SK-N-SH treated with all-trans-retinoic acid at 6 μM for 48 hours (cell line): Measurements from ENCODE around the gene SLC47A2.

Experiments used
- ATAC-seq: fragments of 200-7000 bp; cut with Tn5 transposase; 3 replicates; pipeline ENCODE4 v1.9.1; 2020; ENCODE audit warnings: mild to moderate bottlenecking, moderate library complexity
- ARNTL ChIP-seq: fragments of 450-650 bp; formaldehyde crosslinking; IDR thresholded peaks from 2 replicates; pipeline ENCODE4 v1.5.0; 2020; ENCODE audit warnings: low read depth, mild to moderate bottlenecking, moderate library complexity, borderline replicate concordance
- BACH2 ChIP-seq: fragments of 250-450 bp; sonication (Bioruptor Pico); IDR thresholded peaks from 2 replicates; pipeline ENCODE4 v1.9.0; 2021; ENCODE audit warnings: mild to moderate bottlenecking, borderline replicate concordance
- CSDC2 ChIP-seq: fragments of 250-450 bp; sonication (Bioruptor Pico); IDR thresholded peaks from 2 replicates; pipeline ENCODE4 v1.5.0; 2020; ENCODE audit warnings: mild to moderate bottlenecking, moderate library complexity
- OSR1 ChIP-seq: fragments of 250-450 bp; sonication (Bioruptor Pico); IDR thresholded peaks from 2 replicates; pipeline ENCODE4 v1.8.0; 2022; ENCODE audit warnings: moderate library complexity, mild to moderate bottlenecking, inconsistent platforms
- POU6F1 ChIP-seq: fragments of 250-450 bp; sonication (Bioruptor Pico); IDR thresholded peaks from 2 replicates; pipeline ENCODE4 v1.8.0; 2021; ENCODE audit warnings: low read depth, mild to moderate bottlenecking, moderate library complexity, borderline replicate concordance
- PPARA ChIP-seq: fragments of 250-450 bp; sonication (Bioruptor Pico); IDR thresholded peaks from 2 replicates; pipeline ENCODE4 v1.5.0; 2020; ENCODE audit warnings: mild to moderate bottlenecking, borderline replicate concordance
- RARB ChIP-seq: fragments of 250-450 bp; sonication (Bioruptor Pico); IDR thresholded peaks from 2 replicates; pipeline ENCODE4 v1.8.0; 2021; ENCODE audit warnings: mild to moderate bottlenecking, moderate library complexity
- SNAI2 ChIP-seq: fragments of 250-450 bp; sonication (Bioruptor Pico); IDR thresholded peaks from 2 replicates; pipeline ENCODE4 v1.5.0; 2020; ENCODE audit warnings: mild to moderate bottlenecking, moderate library complexity
- TCF4 ChIP-seq: fragments of 250-450 bp; sonication (Bioruptor Pico); IDR thresholded peaks from 2 replicates; pipeline ENCODE4 v1.8.0; 2021; ENCODE audit warnings: mild to moderate bottlenecking, moderate library complexity, borderline replicate concordance
- TOX ChIP-seq: fragments of 250-450 bp; sonication (Bioruptor Pico); IDR thresholded peaks from 2 replicates; pipeline ENCODE4 v1.8.0; 2021; ENCODE audit warnings: mild to moderate bottlenecking, moderate library complexity, borderline replicate concordance
- ZC3H10 ChIP-seq: fragments of 250-450 bp; sonication (Bioruptor Pico); IDR thresholded peaks from 2 replicates; pipeline ENCODE4 v1.5.1; 2021; ENCODE audit warnings: mild to moderate bottlenecking, moderate library complexity
- ZFP3 ChIP-seq: fragments of 250-450 bp; sonication (Bioruptor Pico); IDR thresholded peaks from 2 replicates; pipeline ENCODE4 v1.5.0; 2020; ENCODE audit warnings: mild to moderate bottlenecking, moderate library complexity
- ZFP30 ChIP-seq: fragments of 450-650 bp; formaldehyde crosslinking; IDR thresholded peaks from 2 replicates; pipeline ENCODE4 v1.5.0; 2022; ENCODE audit warnings: mild to moderate bottlenecking, moderate library complexity
- ZNF565 ChIP-seq: fragments of 450-650 bp; formaldehyde crosslinking; conservative IDR thresholded peaks from 2 replicates; pipeline ENCODE4 v1.5.0; 2020; ENCODE audit warnings: low read depth, mild to moderate bottlenecking, moderate library complexity
- ZNF70 ChIP-seq: fragments of 450-650 bp; formaldehyde crosslinking; IDR thresholded peaks from 2 replicates; pipeline ENCODE4 v1.5.0; 2020; ENCODE audit warnings: mild to moderate bottlenecking, moderate library complexity
- ZNF8 ChIP-seq: fragments of 450-650 bp; formaldehyde crosslinking; IDR thresholded peaks from 2 replicates; pipeline ENCODE4 v1.5.0; 2020; ENCODE audit warnings: mild to moderate bottlenecking, moderate library complexity
- TF ChIP-seq, protein P1 (sequence below): fragments of 250-450 bp; sonication (Bioruptor Pico); IDR thresholded peaks from 2 replicates; pipeline ENCODE4 v1.5.1; 2021; ENCODE audit warnings: mild to moderate bottlenecking, moderate library complexity
- TF ChIP-seq, protein P2 (sequence below): fragments of 250-450 bp; sonication (Bioruptor Pico); IDR thresholded peaks from 2 replicates; pipeline ENCODE4 v1.8.0; 2020; ENCODE audit warnings: mild to moderate bottlenecking, moderate library complexity, borderline replicate concordance
- TF ChIP-seq, protein P3 (sequence below): fragments of 250-450 bp; sonication (Bioruptor Pico); IDR thresholded peaks from 2 replicates; pipeline ENCODE4 v1.5.1; 2020; ENCODE audit warnings: low read depth, mild to moderate bottlenecking, moderate library complexity

Gene SLC47A2

GRCh38 chr17:19730843-19731242 lies 14.5 kb upstream of the SLC47A2 start:
- TF ChIP-seq ZFP3 (CRISPR knock-in tag), result no peak
- TF ChIP-seq, protein P1, sequence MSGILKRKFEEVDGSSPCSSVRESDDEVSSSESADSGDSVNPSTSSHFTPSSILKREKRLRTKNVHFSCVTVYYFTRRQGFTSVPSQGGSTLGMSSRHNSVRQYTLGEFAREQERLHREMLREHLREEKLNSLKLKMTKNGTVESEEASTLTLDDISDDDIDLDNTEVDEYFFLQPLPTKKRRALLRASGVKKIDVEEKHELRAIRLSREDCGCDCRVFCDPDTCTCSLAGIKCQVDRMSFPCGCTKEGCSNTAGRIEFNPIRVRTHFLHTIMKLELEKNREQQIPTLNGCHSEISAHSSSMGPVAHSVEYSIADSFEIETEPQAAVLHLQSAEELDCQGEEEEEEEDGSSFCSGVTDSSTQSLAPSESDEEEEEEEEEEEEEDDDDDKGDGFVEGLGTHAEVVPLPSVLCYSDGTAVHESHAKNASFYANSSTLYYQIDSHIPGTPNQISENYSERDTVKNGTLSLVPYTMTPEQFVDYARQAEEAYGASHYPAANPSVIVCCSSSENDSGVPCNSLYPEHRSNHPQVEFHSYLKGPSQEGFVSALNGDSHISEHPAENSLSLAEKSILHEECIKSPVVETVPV (CRISPR knock-in tag), result no peak
- TF ChIP-seq ZC3H10 (CRISPR knock-in tag), result no peak
- TF ChIP-seq, all 23 proteins: peak for 0
- no peak for ATAC-seq

- TF ChIP-seq TOX (CRISPR knock-in tag) (no peak), SNAI2 (CRISPR knock-in tag) (no peak), POU6F1 (CRISPR knock-in tag) (no peak), ARNTL (CRISPR knock-in tag) (no peak), ZFP30 (no peak), OSR1 (no peak), ZC3H10 (CRISPR knock-in tag) (no peak), ZFP3 (CRISPR knock-in tag) (no peak), BACH2 (CRISPR knock-in tag) (no peak)
- TF ChIP-seq, protein P2, sequence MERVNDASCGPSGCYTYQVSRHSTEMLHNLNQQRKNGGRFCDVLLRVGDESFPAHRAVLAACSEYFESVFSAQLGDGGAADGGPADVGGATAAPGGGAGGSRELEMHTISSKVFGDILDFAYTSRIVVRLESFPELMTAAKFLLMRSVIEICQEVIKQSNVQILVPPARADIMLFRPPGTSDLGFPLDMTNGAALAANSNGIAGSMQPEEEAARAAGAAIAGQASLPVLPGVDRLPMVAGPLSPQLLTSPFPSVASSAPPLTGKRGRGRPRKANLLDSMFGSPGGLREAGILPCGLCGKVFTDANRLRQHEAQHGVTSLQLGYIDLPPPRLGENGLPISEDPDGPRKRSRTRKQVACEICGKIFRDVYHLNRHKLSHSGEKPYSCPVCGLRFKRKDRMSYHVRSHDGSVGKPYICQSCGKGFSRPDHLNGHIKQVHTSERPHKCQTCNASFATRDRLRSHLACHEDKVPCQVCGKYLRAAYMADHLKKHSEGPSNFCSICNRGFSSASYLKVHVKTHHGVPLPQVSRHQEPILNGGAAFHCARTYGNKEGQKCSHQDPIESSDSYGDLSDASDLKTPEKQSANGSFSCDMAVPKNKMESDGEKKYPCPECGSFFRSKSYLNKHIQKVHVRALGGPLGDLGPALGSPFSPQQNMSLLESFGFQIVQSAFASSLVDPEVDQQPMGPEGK (CRISPR knock-in tag), result no peak
- TF ChIP-seq, protein P3, sequence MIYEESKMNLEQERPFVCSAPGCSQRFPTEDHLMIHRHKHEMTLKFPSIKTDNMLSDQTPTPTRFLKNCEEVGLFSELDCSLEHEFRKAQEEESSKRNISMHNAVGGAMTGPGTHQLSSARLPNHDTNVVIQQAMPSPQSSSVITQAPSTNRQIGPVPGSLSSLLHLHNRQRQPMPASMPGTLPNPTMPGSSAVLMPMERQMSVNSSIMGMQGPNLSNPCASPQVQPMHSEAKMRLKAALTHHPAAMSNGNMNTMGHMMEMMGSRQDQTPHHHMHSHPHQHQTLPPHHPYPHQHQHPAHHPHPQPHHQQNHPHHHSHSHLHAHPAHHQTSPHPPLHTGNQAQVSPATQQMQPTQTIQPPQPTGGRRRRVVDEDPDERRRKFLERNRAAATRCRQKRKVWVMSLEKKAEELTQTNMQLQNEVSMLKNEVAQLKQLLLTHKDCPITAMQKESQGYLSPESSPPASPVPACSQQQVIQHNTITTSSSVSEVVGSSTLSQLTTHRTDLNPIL (CRISPR knock-in tag), result no peak
- no peak for ATAC-seq
Observed at GRCh38 chr17:19729900-19730299, 13.5 kb upstream of the SLC47A2 start.

GRCh38 chr17:19728084-19728495 lies 11.7 kb upstream of the SLC47A2 start:
- no peak for TF ChIP-seq ARNTL (CRISPR knock-in tag)
- peak; percentile 23; the same call in 1 of the 2 replicates for TF ChIP-seq TCF4 (CRISPR knock-in tag)
- peak; percentile 70 for ATAC-seq

DNA sequence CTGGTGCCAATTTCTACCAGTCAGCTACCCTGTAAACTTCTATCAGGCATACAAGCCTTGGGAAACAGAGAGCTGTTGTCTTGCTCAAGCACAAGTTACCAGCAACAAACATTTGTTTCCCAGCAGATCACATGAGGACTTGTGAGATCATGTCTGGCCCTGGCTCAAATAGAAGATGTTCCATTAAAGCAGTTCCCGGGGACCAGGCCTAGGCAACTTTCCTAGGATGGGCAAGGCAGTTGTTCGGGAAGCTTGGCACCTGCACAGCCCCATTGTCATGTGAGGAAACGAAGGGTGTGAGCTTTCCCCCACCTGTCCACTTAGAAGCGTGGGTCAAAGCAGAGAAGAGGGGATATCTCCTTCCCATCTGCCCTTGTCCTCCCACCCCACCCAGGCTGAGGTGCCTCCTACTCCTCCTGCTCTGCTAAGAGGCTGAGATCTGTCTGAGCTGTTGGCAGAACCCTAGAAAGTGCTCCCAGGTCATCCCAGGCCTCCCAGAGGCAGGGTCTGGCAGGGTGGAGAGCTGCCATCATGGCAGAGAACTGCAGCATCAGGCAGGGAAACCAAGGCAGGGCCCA lies 11.2 kb upstream of the SLC47A2 start:
- ATAC-seq, result peak; percentile 42
- TF ChIP-seq TCF4 (CRISPR knock-in tag) (no peak), SNAI2 (CRISPR knock-in tag) (no peak)

- no peak for ATAC-seq
- TF ChIP-seq, protein P3 (CRISPR knock-in tag), result no peak
- TF ChIP-seq POU6F1 (CRISPR knock-in tag) (no peak), ZFP30 (no peak), CSDC2 (CRISPR knock-in tag) (no peak), ZNF565 (no peak), BACH2 (CRISPR knock-in tag) (no peak), SNAI2 (CRISPR knock-in tag) (no peak), ZNF8 (CRISPR knock-in tag) (no peak), PPARA (no peak), ZFP3 (CRISPR knock-in tag) (no peak), ZNF70 (CRISPR knock-in tag) (no peak), RARB (CRISPR knock-in tag) (no peak)
- TF ChIP-seq, protein P2 (CRISPR knock-in tag), result no peak
Observed at GRCh38 chr17:19726631-19727376, 10.4 kb upstream of the SLC47A2 start.
